B cell (primary cell): ENCODE measurements around the gene ETV6.

Source experiments
- CTCF ChIP-seq: fragments of 200-600 bp; IDR thresholded peaks from one replicate; pipeline ENCODE4 v1.8.0; 2022; ENCODE audit warnings: antibody characterized with exemption, mild to moderate bottlenecking
- EZH2 ChIP-seq: IDR thresholded peaks from 2 replicates; pipeline ENCODE4 v1.6.1; 2012; ENCODE audit warnings: borderline replicate concordance, low read depth, mild to moderate bottlenecking, moderate library complexity, low read length; ENCODE audit not compliant: insufficient read depth, poor library complexity, severe bottlenecking

- TF ChIP-seq CTCF (no peak), EZH2 (no peak)
Observed at GRCh38 chr12:11826574-11826973, 177.1 kb downstream of the ETV6 start.
